IMR-90 (cell line): ENCODE data around the gene SOX9.

Experiments
- BHLHE40 ChIP-seq: fragments of 150-350 bp; IDR thresholded peaks from 2 replicates; pipeline ENCODE4 v1.6.1; 2016; ENCODE audit warnings: mild to moderate bottlenecking, low read depth, low read length
- ELK1 ChIP-seq: fragments of 150-350 bp; IDR thresholded peaks from 2 replicates; pipeline ENCODE4 v1.6.1; 2016; ENCODE audit warnings: low read depth, mild to moderate bottlenecking, low read length, moderate library complexity, borderline replicate concordance
- MAZ ChIP-seq: IDR thresholded peaks from 2 replicates; pipeline ENCODE4 v1.6.1; 2012; ENCODE audit warnings: low read depth, mild to moderate bottlenecking, low read length, improper control_type of control experiment, moderate library complexity, borderline replicate concordance
- MXI1 ChIP-seq: IDR thresholded peaks from 2 replicates; pipeline ENCODE4 v1.6.1; 2012; ENCODE audit warnings: low read depth, mild to moderate bottlenecking, low read length, moderate library complexity, borderline replicate concordance
- NFE2L2 ChIP-seq: fragments of 150-350 bp; IDR thresholded peaks from 2 replicates; pipeline ENCODE4 v1.6.1; 2016; ENCODE audit warnings: low read depth, mild to moderate bottlenecking, low read length
- POLR2A ChIP-seq: IDR thresholded peaks from 2 replicates; pipeline ENCODE4 v1.6.1; 2012; ENCODE audit warnings: mild to moderate bottlenecking, low read depth, low read length
- RAD21 ChIP-seq: IDR thresholded peaks from 2 replicates; pipeline ENCODE4 v1.6.1; 2012; ENCODE audit warnings: low read length, improper control_type of control experiment
- RCOR1 ChIP-seq: IDR thresholded peaks from 2 replicates; pipeline ENCODE4 v1.6.1; 2012; ENCODE audit warnings: mild to moderate bottlenecking, low read length, improper control_type of control experiment; ENCODE audit not compliant: insufficient replicate concordance
- USF2 ChIP-seq: fragments of 150-350 bp; IDR thresholded peaks from 2 replicates; pipeline ENCODE4 v1.6.1; 2017; ENCODE audit warnings: mild to moderate bottlenecking, antibody characterized with exemption, low read length, low read depth
- TF ChIP-seq, protein P1 (sequence below): conservative IDR thresholded peaks from 2 replicates; pipeline ENCODE4 v1.5.1; 2012; ENCODE audit warnings: mild to moderate bottlenecking, low read depth, low read length, improper control_type of control experiment

GRCh38 chr17:72137161-72137560, 16.3 kb downstream of the SOX9 start:
- TF ChIP-seq, protein P1, sequence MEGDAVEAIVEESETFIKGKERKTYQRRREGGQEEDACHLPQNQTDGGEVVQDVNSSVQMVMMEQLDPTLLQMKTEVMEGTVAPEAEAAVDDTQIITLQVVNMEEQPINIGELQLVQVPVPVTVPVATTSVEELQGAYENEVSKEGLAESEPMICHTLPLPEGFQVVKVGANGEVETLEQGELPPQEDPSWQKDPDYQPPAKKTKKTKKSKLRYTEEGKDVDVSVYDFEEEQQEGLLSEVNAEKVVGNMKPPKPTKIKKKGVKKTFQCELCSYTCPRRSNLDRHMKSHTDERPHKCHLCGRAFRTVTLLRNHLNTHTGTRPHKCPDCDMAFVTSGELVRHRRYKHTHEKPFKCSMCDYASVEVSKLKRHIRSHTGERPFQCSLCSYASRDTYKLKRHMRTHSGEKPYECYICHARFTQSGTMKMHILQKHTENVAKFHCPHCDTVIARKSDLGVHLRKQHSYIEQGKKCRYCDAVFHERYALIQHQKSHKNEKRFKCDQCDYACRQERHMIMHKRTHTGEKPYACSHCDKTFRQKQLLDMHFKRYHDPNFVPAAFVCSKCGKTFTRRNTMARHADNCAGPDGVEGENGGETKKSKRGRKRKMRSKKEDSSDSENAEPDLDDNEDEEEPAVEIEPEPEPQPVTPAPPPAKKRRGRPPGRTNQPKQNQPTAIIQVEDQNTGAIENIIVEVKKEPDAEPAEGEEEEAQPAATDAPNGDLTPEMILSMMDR = no peak
- no peak for TF ChIP-seq MXI1
- TF ChIP-seq POLR2A = no peak
- no peak for TF ChIP-seq USF2
- TF ChIP-seq MAZ = no peak
- no peak for TF ChIP-seq RCOR1
- TF ChIP-seq NFE2L2 = no peak
- TF ChIP-seq RAD21 = no peak
- no peak for TF ChIP-seq ELK1
- no peak for TF ChIP-seq BHLHE40
